SK-N-SH (cell line): Measurements from ENCODE around the gene YWHAH. TPM values are rescaled to one million over a fixed set of nuclear protein-coding genes. Genes with fewer than 3 reads are reported as not detected.

Source experiments
- CTCF ChIA-PET: fragments of 300-600, 350-600 bp; formaldehyde crosslinking; extraction: SDS; loops from one replicate; lab custom pipeline; 2021; lab: Yijun Ruan, JAX
- POLR2A ChIA-PET: fragments of 350-600 bp; sonication (Branson Sonifier 250); formaldehyde crosslinking; extraction: SDS; loops from one replicate; lab custom pipeline; 2020; ENCODE audit warnings: antibody characterized with exemption, inconsistent platforms; lab: Yijun Ruan, JAX
- DNase-seq: peaks from one replicate; pipeline ENCODE4 v3.0.0; 2012
- H2AFZ ChIP-seq: fragments of 200-600 bp; sonication (generic); 2 replicates; pipeline ENCODE4 v1.8.1; 2016; ENCODE audit warnings: antibody characterized with exemption, mild to moderate bottlenecking, low read depth
- H3F3A ChIP-seq: fragments of 200-600 bp; sonication (generic); replicated peaks from 2 replicates; pipeline ENCODE3; 2016; ENCODE audit warnings: antibody characterized with exemption, mild to moderate bottlenecking; ENCODE audit not compliant: insufficient read depth
- H3K27ac ChIP-seq, 2 experiments: fragments of 200-500 bp in 1 of 2; fragments of 200-600 bp in 1 of 2; sonication (Bioruptor generic) in 1 of 2; sonication (generic), shearing (Covaris generic) in 1 of 2; 2 replicates each; pipeline versions ENCODE4 v1.5.1 to v1.6.1; 2014 to 2016; ENCODE audit warnings: low read depth in 2 of 2, inconsistent platforms in 1 of 2, low read length in 1 of 2, mild to moderate bottlenecking in 1 of 2, mixed read lengths in 1 of 2
- H3K27me3 ChIP-seq: fragments of 200-600 bp; sonication (generic), shearing (Covaris generic); 2 replicates; pipeline ENCODE4 v1.6.1; 2016; ENCODE audit warnings: mixed run types; ENCODE audit not compliant: insufficient read depth
- H3K36me3 ChIP-seq, 2 experiments: fragments of 200-500 bp in 1 of 2; fragments of 200-600 bp in 1 of 2; sonication (Bioruptor generic) in 1 of 2; sonication (generic) in 1 of 2; replicated peaks in 1 of 2; 2 replicates each; pipeline versions ENCODE3 to v1.5.1; 2014 to 2016; ENCODE audit warnings: low read length in 1 of 2, mild to moderate bottlenecking in 1 of 2; ENCODE audit not compliant: insufficient read depth in 2 of 2, control insufficient read depth in 1 of 2
- H3K4me1 ChIP-seq, 2 experiments: fragments of 200-500 bp in 1 of 2; fragments of 200-600 bp in 1 of 2; sonication (Bioruptor generic) in 1 of 2; sonication (generic), shearing (Covaris generic) in 1 of 2; 2 replicates each; pipeline versions ENCODE4 v1.5.1 to v1.6.1; 2014 to 2016; ENCODE audit warnings: low read depth in 1 of 2, low read length in 1 of 2, mixed run types in 1 of 2; ENCODE audit not compliant: insufficient read depth in 2 of 2, control insufficient read depth in 1 of 2
- H3K4me2 ChIP-seq: fragments of 200-600 bp; sonication (generic), shearing (Covaris generic); 2 replicates; pipeline ENCODE4 v1.6.1; 2017; ENCODE audit warnings: mixed run types
- H3K4me3 ChIP-seq, 2 experiments: fragments of 200-500 bp in 1 of 2; fragments of 200-600 bp in 1 of 2; sonication (Bioruptor generic) in 1 of 2; sonication (generic), shearing (Covaris generic) in 1 of 2; 2 replicates each; pipeline versions ENCODE4 v1.5.1 to v1.8.1; 2014 to 2016; ENCODE audit warnings: low read depth in 2 of 2, inconsistent platforms in 1 of 2, low read length in 1 of 2, mild to moderate bottlenecking in 1 of 2, mixed read lengths in 1 of 2, moderate library complexity in 1 of 2
- H3K79me2 ChIP-seq: fragments of 200-600 bp; sonication (generic); 2 replicates; pipeline ENCODE4 v1.8.1; 2017; ENCODE audit warnings: mild to moderate bottlenecking; ENCODE audit not compliant: insufficient read depth
- H3K9ac ChIP-seq: fragments of 200-600 bp; sonication (generic); 2 replicates; pipeline ENCODE4 v1.6.1; 2017; ENCODE audit warnings: mixed run types
- H3K9me2 ChIP-seq: fragments of 200-600 bp; sonication (generic); 2 replicates; pipeline ENCODE4 v1.6.1; 2017; ENCODE audit warnings: mixed run types
- H3K9me3 ChIP-seq: fragments of 200-600 bp; sonication (generic); 2 replicates; pipeline ENCODE4 v1.6.1; 2017; ENCODE audit warnings: mixed run types, mild to moderate bottlenecking, moderate library complexity
- H4K20me1 ChIP-seq: fragments of 200-600 bp; sonication (generic); 2 replicates; pipeline ENCODE4 v1.6.1; 2017; ENCODE audit warnings: mild to moderate bottlenecking, mixed run types; ENCODE audit not compliant: insufficient read depth
- CHD2 ChIP-seq: fragments of 150-350 bp; IDR thresholded peaks from 2 replicates; pipeline ENCODE4 v1.6.1; 2018; ENCODE audit warnings: low read length; ENCODE audit not compliant: partially characterized antibody
- ELF1 ChIP-seq: IDR thresholded peaks from 2 replicates; pipeline ENCODE4 v1.4.0; 2012
- EP300 ChIP-seq, 2 experiments: IDR thresholded peaks; 2 replicates each; pipeline versions ENCODE4 v1.4.0 to v1.6.1; 2012; ENCODE audit warnings: borderline replicate concordance in 1 of 2, low read depth in 1 of 2, low read length in 1 of 2
- EZH2phosphoT487 ChIP-seq: fragments of 200-600 bp; sonication (generic); IDR thresholded peaks from 2 replicates; pipeline ENCODE4 v1.6.1; 2017; ENCODE audit warnings: low read depth, mixed run types, mild to moderate bottlenecking, antibody characterized with exemption, moderate library complexity, borderline replicate concordance
- FOSL2 ChIP-seq: IDR thresholded peaks from 2 replicates; pipeline ENCODE4 v1.4.0; 2012; ENCODE audit warnings: low read depth, mild to moderate bottlenecking, moderate library complexity, borderline replicate concordance
- FOXJ3 ChIP-seq: sonication (generic); formaldehyde crosslinking; IDR thresholded peaks from 2 replicates; pipeline ENCODE4 v1.5.1; 2020; ENCODE audit warnings: mild to moderate bottlenecking, missing genetic modification reagents
- GABPA ChIP-seq: IDR thresholded peaks from 2 replicates; pipeline ENCODE4 v1.4.0; 2012; ENCODE audit warnings: low read depth, mild to moderate bottlenecking
- GATA2 ChIP-seq: sonication (generic); formaldehyde crosslinking; IDR thresholded peaks from 2 replicates; pipeline ENCODE4 v1.5.0; 2020; ENCODE audit warnings: mild to moderate bottlenecking, missing genetic modification reagents
- JUND ChIP-seq: IDR thresholded peaks from 2 replicates; pipeline ENCODE4 v1.4.0; 2012
- RCOR1 ChIP-seq: fragments of 150-350 bp; IDR thresholded peaks from 2 replicates; pipeline ENCODE4 v1.6.1; 2017; ENCODE audit warnings: antibody characterized with exemption, low read length
- SIN3A ChIP-seq: IDR thresholded peaks from 2 replicates; pipeline ENCODE4 v1.6.1; 2012; ENCODE audit warnings: low read depth, mild to moderate bottlenecking, low read length, moderate library complexity, borderline replicate concordance
- TAF1 ChIP-seq: IDR thresholded peaks from 2 replicates; pipeline ENCODE4 v1.6.1; 2012; ENCODE audit warnings: low read depth, mild to moderate bottlenecking, low read length, moderate library complexity, borderline replicate concordance
- TCF12 ChIP-seq: IDR thresholded peaks from 2 replicates; pipeline ENCODE4 v1.4.0; 2012
- TEAD4 ChIP-seq: IDR thresholded peaks from 2 replicates; pipeline ENCODE4 v1.4.0; 2012; ENCODE audit warnings: mild to moderate bottlenecking, borderline replicate concordance; ENCODE audit not compliant: insufficient read depth
- YY1 ChIP-seq: IDR thresholded peaks from 2 replicates; pipeline ENCODE4 v1.4.0; 2012; ENCODE audit warnings: low read depth, mild to moderate bottlenecking
- WGBS: methylation state at CpG from one replicate; pipeline ENCODE4 v1.1.6; 2017; ENCODE audit warnings: low lambda C conversion rate; 5-methylcytosine and 5-hydroxymethylcytosine counted together
- polyA plus RNA-seq, 3 experiments: library from polyadenylated mRNA; depleted of rRNA; stranded (reverse); fragments of >200 nt; gene quantifications; 2 replicates each; pipeline ENCODE4 v1.2.3, GENCODE V29; 2012
- TF ChIP-seq, protein P1 (sequence below): IDR thresholded peaks from 2 replicates; pipeline ENCODE4; 2012
- TF ChIP-seq, protein P2 (sequence below): fragments of 150-350 bp; IDR thresholded peaks from 2 replicates; pipeline ENCODE4 v1.6.1; 2017; ENCODE audit warnings: antibody characterized with exemption, low read length, low read depth, borderline replicate concordance

Gene YWHAH
- polyA plus RNA-seq, 1 of the 3 experiments (the other 2 are of a cell fraction) = 102 TPM

GRCh38 chr22:31909977-31910376, 34.4 kb upstream of the YWHAH start:
- Histone ChIP-seq H4K20me1 (no peaks in the 10 kb centered on the region), H3K79me2 (no peaks in the 10 kb centered on the region), H3K4me2 (no peak overlapping the region), H2AFZ (no peak overlapping the region), H3K27ac (no peak overlapping the region), H3K9me3 (no peaks in the 10 kb centered on the region), H3F3A (no peaks in the 10 kb centered on the region), H3K9ac (no peak overlapping the region), H3K9me2 (no peaks in the 10 kb centered on the region), H3K4me1 (no peaks in the 10 kb centered on the region), H3K36me3 (peaks cover 6 to 8% of the 10 kb centered on the region in 2 experiments), H3K4me3 (no peak overlapping the region), H3K27me3 (no peaks in the 10 kb centered on the region)
- POLR2A ChIA-PET = no interaction called here
- no peak for TF ChIP-seq ELF1
- TF ChIP-seq JUND = no peak
- TF ChIP-seq FOSL2 = no peak
- no peak for TF ChIP-seq GABPA
- TF ChIP-seq SIN3A = no peak
- TF ChIP-seq, protein P1, sequence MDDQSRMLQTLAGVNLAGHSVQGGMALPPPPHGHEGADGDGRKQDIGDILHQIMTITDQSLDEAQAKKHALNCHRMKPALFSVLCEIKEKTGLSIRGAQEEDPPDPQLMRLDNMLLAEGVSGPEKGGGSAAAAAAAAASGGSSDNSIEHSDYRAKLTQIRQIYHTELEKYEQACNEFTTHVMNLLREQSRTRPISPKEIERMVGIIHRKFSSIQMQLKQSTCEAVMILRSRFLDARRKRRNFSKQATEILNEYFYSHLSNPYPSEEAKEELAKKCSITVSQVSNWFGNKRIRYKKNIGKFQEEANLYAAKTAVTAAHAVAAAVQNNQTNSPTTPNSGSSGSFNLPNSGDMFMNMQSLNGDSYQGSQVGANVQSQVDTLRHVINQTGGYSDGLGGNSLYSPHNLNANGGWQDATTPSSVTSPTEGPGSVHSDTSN = no peak
- TF ChIP-seq YY1 = no peak
- TF ChIP-seq, protein P2, sequence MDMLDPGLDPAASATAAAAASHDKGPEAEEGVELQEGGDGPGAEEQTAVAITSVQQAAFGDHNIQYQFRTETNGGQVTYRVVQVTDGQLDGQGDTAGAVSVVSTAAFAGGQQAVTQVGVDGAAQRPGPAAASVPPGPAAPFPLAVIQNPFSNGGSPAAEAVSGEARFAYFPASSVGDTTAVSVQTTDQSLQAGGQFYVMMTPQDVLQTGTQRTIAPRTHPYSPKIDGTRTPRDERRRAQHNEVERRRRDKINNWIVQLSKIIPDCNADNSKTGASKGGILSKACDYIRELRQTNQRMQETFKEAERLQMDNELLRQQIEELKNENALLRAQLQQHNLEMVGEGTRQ = no peak
- TF ChIP-seq FOXJ3 (CRISPR knock-in tag) = no peak
- TF ChIP-seq RCOR1 = no peak
- TF ChIP-seq CHD2 = no peak
- TF ChIP-seq TEAD4 = no peak
- TF ChIP-seq GATA2 (CRISPR knock-in tag) = no peak
- TF ChIP-seq EZH2phosphoT487 = no peak
- TF ChIP-seq TCF12 = no peak
- TF ChIP-seq EP300 (IDR thresholded peaks at IDR 0.05; ENCODE audit: borderline replicate concordance in 1 of 2, low read depth in 1 of 2, low read length in 1 of 2) = no peak
- TF ChIP-seq TAF1 = no peak
- CTCF ChIA-PET = no interaction called here
- DNase-seq = no peak
- 77% methylated on average over 3 of the region's 5 CpGs for WGBS
